ENCODE data around the gene HLX.

The HLX gene

GRCh38 chr1:220892086-220892376, 12.8 kb downstream of the HLX start:
- H3K9me3 ChIP-seq (ENCODE audit: low read length) = no peaks in the 10 kb centered on the region
- H3K27ac ChIP-seq (ENCODE audit: low read depth, low read length, poor library complexity, severe bottlenecking) = no peak overlapping the region
- TF ChIP-seq CTCF (IDR thresholded peaks at IDR 0.05; ENCODE audit: low read length) (no peak), EZH2 (IDR thresholded peaks at IDR 0.05; ENCODE audit: borderline replicate concordance, low read length) (no peak)
- H3K4me1 ChIP-seq (ENCODE audit: insufficient read depth, low read length, severe bottlenecking) = no peaks in the 10 kb centered on the region
- H3K4me2 ChIP-seq (ENCODE audit: low read length) = no peak overlapping the region
- H3F3A ChIP-seq (ENCODE audit: insufficient read depth, low read length) = no peaks in the 10 kb centered on the region
- H3K36me3 ChIP-seq (ENCODE audit: insufficient read depth, low read length) = no peaks in the 10 kb centered on the region
- no peak overlapping the region for H3K4me3 ChIP-seq (ENCODE audit: low read depth, low read length, poor library complexity, severe bottlenecking)
- no peaks in the 10 kb centered on the region for H3K9me2 ChIP-seq (ENCODE audit: low read depth, low read length)
- H3K27me3 ChIP-seq (ENCODE audit: insufficient read depth, low read length) = no peaks in the 10 kb centered on the region
- no peaks in the 10 kb centered on the region for H3K79me2 ChIP-seq (ENCODE audit: insufficient read depth, low read length)
- no peaks in the 10 kb centered on the region for H4K20me1 ChIP-seq (ENCODE audit: insufficient read depth, low read length)
- no peak overlapping the region for H2AFZ ChIP-seq (ENCODE audit: low read length)
- H3K9ac ChIP-seq (ENCODE audit: low read length) = no peak overlapping the region

DNA sequence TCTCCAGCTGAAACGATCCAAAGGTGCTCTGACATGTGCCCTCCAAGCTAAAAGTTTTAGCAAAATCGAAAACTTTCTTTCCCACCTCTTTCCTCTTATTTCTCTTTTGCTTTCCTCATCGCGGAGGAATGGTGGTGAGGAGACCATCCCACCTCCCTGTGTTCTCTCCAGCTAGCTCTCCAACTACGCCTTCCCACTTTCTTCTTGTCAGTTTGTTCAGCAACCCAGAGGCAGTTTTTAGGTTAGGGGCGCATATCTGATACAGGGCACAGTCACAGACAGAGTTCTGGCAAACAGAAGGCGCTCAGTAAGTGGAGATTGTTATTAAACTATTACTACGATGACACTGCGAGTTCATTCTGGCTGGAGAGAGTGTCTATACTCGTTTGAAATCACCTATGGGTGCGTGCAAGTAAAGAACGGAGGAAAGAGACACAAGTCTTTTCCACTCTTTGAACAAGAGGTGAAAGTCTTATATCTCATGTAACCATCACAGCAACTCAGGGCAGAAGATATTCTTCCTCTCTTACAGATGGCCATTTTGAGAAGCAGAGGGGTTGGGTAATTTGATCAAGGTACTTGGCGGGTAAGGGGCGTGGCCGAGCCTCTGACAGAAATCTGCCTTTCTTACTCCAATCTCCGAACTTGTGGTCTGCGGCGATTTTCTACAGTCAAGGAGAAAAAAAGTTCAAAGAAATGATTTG, 13.9 kb downstream of the HLX start:
- H3K9me3 ChIP-seq (ENCODE audit: low read length) = no peaks in the 10 kb centered on the region
- H3K27me3 ChIP-seq (ENCODE audit: insufficient read depth, low read length) = no peaks in the 10 kb centered on the region
- no peak overlapping the region for H3K4me3 ChIP-seq (ENCODE audit: low read depth, low read length, poor library complexity, severe bottlenecking)
- no peaks in the 10 kb centered on the region for H3K79me2 ChIP-seq (ENCODE audit: insufficient read depth, low read length)
- TF ChIP-seq CTCF (IDR thresholded peaks at IDR 0.05; ENCODE audit: low read length) = no peak
- no peak for TF ChIP-seq EZH2 (IDR thresholded peaks at IDR 0.05; ENCODE audit: borderline replicate concordance, low read length)
- no peak overlapping the region for H3K9ac ChIP-seq (ENCODE audit: low read length)
- H3K4me2 ChIP-seq (ENCODE audit: low read length) = no peak overlapping the region
- no peaks in the 10 kb centered on the region for H3K36me3 ChIP-seq (ENCODE audit: insufficient read depth, low read length)
- H2AFZ ChIP-seq (ENCODE audit: low read length) = no peak overlapping the region
- H3F3A ChIP-seq (ENCODE audit: insufficient read depth, low read length) = no peaks in the 10 kb centered on the region
- H3K4me1 ChIP-seq (ENCODE audit: insufficient read depth, low read length, severe bottlenecking) = no peaks in the 10 kb centered on the region
- no peaks in the 10 kb centered on the region for H3K9me2 ChIP-seq (ENCODE audit: low read depth, low read length)
- no peaks in the 10 kb centered on the region for H4K20me1 ChIP-seq (ENCODE audit: insufficient read depth, low read length)
- H3K27ac ChIP-seq (ENCODE audit: low read depth, low read length, poor library complexity, severe bottlenecking) = no peak overlapping the region

DNA sequence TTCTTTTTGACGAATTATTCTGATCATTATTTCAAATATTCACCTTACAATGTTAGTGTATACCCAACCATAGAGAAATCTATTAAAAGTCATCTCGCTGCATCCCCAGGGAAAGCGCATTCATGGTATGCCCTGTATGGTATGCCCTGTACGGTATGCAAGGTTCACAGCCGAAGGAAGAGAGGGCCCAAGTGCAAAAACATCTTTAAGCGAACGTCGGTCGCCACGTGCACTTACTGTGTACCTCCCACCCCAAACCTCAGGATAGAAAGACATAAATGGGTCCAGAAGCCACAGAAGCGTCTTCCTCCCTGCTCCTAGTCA, 14.4 kb downstream of the HLX start:
- H4K20me1 ChIP-seq (ENCODE audit: insufficient read depth, low read length) = no peaks in the 10 kb centered on the region
- no peak overlapping the region for H3K4me3 ChIP-seq (ENCODE audit: low read depth, low read length, poor library complexity, severe bottlenecking)
- H3K9ac ChIP-seq (ENCODE audit: low read length) = no peak overlapping the region
- H3K36me3 ChIP-seq (ENCODE audit: insufficient read depth, low read length) = no peaks in the 10 kb centered on the region
- H3K9me2 ChIP-seq (ENCODE audit: low read depth, low read length) = no peaks in the 10 kb centered on the region
- H2AFZ ChIP-seq (ENCODE audit: low read length) = no peak overlapping the region
- no peaks in the 10 kb centered on the region for H3K4me1 ChIP-seq (ENCODE audit: insufficient read depth, low read length, severe bottlenecking)
- H3K4me2 ChIP-seq (ENCODE audit: low read length) = no peak overlapping the region
- H3K27ac ChIP-seq (ENCODE audit: low read depth, low read length, poor library complexity, severe bottlenecking) = no peak overlapping the region
- no peaks in the 10 kb centered on the region for H3F3A ChIP-seq (ENCODE audit: insufficient read depth, low read length)
- no peaks in the 10 kb centered on the region for H3K27me3 ChIP-seq (ENCODE audit: insufficient read depth, low read length)
- TF ChIP-seq EZH2 (IDR thresholded peaks at IDR 0.05; ENCODE audit: borderline replicate concordance, low read length) = no peak
- no peak for TF ChIP-seq CTCF (IDR thresholded peaks at IDR 0.05; ENCODE audit: low read length)
- H3K9me3 ChIP-seq (ENCODE audit: low read length) = no peaks in the 10 kb centered on the region
- H3K79me2 ChIP-seq (ENCODE audit: insufficient read depth, low read length) = no peaks in the 10 kb centered on the region
